ENCODE results near the gene CTXND1. TPM values are rescaled to one million over a fixed set of nuclear protein-coding genes. Genes with fewer than 3 reads are reported as not detected.

Gene CTXND1
- total RNA-seq, 1 experiment from 2014 or later: not detected

DNA sequence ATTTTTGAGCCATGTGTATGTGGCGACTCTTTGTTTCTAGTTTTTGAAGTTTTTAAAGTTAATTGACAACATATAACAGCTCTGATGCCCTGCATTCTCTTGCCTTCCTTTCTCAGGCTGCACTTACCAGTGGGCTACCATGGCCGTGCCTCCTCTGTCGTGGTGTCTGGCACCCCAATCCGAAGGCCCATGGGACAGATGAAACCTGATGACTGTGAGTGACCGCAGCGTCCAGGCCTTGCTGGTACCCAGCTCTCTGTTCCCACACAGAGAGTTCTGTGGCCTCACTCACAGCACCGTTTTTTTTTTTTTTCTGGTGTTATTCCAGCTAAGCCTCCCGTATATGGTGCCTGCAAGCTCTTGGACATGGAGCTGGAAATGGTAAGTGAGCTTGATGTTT, 84.1 kb downstream of the CTXND1 start:
- TF ChIP-seq, protein P1, sequence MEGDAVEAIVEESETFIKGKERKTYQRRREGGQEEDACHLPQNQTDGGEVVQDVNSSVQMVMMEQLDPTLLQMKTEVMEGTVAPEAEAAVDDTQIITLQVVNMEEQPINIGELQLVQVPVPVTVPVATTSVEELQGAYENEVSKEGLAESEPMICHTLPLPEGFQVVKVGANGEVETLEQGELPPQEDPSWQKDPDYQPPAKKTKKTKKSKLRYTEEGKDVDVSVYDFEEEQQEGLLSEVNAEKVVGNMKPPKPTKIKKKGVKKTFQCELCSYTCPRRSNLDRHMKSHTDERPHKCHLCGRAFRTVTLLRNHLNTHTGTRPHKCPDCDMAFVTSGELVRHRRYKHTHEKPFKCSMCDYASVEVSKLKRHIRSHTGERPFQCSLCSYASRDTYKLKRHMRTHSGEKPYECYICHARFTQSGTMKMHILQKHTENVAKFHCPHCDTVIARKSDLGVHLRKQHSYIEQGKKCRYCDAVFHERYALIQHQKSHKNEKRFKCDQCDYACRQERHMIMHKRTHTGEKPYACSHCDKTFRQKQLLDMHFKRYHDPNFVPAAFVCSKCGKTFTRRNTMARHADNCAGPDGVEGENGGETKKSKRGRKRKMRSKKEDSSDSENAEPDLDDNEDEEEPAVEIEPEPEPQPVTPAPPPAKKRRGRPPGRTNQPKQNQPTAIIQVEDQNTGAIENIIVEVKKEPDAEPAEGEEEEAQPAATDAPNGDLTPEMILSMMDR (conservative IDR thresholded peaks at IDR 0.05; ENCODE audit: low read depth, low read length): no peak
- H3K4me1 ChIP-seq (ENCODE audit: insufficient read depth, low read length): peaks cover 7% of the 10 kb centered on the region
- DNase-seq (no peak), ATAC-seq (no peak)
- H3K4me3 ChIP-seq (ENCODE audit: low read length): no peak overlapping the region
- H3K9me3 ChIP-seq (ENCODE audit: low read length): no peaks in the 10 kb centered on the region
- no peak overlapping the region for H2AFZ ChIP-seq (ENCODE audit: low read length)
- no peaks in the 10 kb centered on the region for H3F3A ChIP-seq (ENCODE audit: low read length, unreplicated experiment)
- H3K27me3 ChIP-seq (ENCODE audit: low read length): no peaks in the 10 kb centered on the region
- no peaks in the 10 kb centered on the region for H4K20me1 ChIP-seq (ENCODE audit: low read length)
- no peak overlapping the region for H3K9ac ChIP-seq (ENCODE audit: low read length)
- CTCF ChIA-PET: no interaction called here
- peaks cover 4% of the 10 kb centered on the region for H3K36me3 ChIP-seq (ENCODE audit: low read depth, low read length)
- H3K4me2 ChIP-seq (ENCODE audit: low read length): no peak overlapping the region
- no peaks in the 10 kb centered on the region for H3K79me2 ChIP-seq (ENCODE audit: low read length)
- H3K9me2 ChIP-seq (replicated peaks; ENCODE audit: low read length): no peaks in the 10 kb centered on the region
- H3K27ac ChIP-seq (ENCODE audit: low read length): no peak overlapping the region
- no TSS peak for BruUV-seq (replicated peaks)
- POLR2A ChIA-PET (ENCODE audit: unreplicated experiment): no interaction called here
- intact Hi-C loops (cut with micrococcal nuclease): no loop called here

DNA sequence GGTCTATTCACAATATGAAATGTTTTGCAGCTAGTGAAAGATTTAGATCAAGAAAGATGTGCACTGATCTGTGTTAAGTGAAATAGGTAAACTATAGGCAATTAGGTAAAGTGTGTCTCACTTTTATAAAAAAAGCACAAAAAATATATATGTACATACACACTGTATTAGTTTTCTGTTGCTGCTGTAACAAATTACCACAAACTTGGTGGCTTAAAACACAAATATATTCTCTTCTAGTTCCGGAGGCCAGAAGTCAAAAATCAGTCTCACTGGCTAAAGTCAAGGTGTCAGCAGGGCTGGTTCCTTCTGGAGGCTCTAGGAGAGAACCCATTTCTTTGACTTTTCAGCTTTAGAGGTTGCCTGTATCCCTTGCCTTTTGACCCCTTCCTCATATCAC, 88.1 kb downstream of the CTXND1 start:
- no TSS peak for BruUV-seq (replicated peaks)
- CTCF ChIA-PET: no interaction called here

DNA sequence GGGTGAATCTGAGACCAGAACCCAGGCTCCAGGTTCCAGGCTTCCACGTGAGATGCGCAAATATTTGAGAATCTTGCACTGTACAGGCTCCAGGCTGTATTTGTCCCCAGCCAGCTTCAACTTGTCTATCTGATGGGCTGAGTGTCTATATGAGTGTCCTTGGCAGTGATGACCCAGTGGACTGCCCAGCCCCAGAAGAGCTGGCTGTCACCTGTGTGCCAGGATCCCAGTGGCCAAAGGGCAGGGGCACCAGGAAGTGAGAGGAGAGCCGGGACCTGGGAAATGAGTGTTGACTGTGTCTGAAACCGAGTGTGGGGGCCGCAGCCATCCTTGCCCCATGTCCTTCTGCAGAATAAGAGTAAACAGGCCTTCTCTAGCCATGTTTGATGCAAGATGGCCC, 88.8 kb downstream of the CTXND1 start:
- no peak overlapping the region for H3K27ac ChIP-seq (ENCODE audit: low read length)
- no peaks in the 10 kb centered on the region for H3K9me3 ChIP-seq (ENCODE audit: low read length)
- ATAC-seq (no peak), DNase-seq (no peak)
- H3K4me2 ChIP-seq (ENCODE audit: low read length): no peak overlapping the region
- peaks cover 24% of the 10 kb centered on the region for H3K36me3 ChIP-seq (ENCODE audit: low read depth, low read length)
- H3K9ac ChIP-seq (ENCODE audit: low read length): no peak overlapping the region
- TF ChIP-seq EZH2 (IDR thresholded peaks at IDR 0.05; ENCODE audit: low read length, unreplicated experiment): no peak
- TF ChIP-seq, protein P1 (conservative IDR thresholded peaks at IDR 0.05; ENCODE audit: low read depth, low read length): no peak
- ChIA-PET CTCF (no interaction called here), POLR2A (ENCODE audit: unreplicated experiment) (no interaction called here)
- H3K27me3 ChIP-seq (ENCODE audit: low read length): no peaks in the 10 kb centered on the region
- BruUV-seq (replicated peaks): no TSS peak
- H3K79me2 ChIP-seq (ENCODE audit: low read length): no peaks in the 10 kb centered on the region
- intact Hi-C loops (cut with micrococcal nuclease): no loop called here
- no peak overlapping the region for H3K4me3 ChIP-seq (ENCODE audit: low read length)
- H3K4me1 ChIP-seq (ENCODE audit: insufficient read depth, low read length): peaks cover 17% of the 10 kb centered on the region
- no peaks in the 10 kb centered on the region for H3K9me2 ChIP-seq (replicated peaks; ENCODE audit: low read length)
- no peaks in the 10 kb centered on the region for H3F3A ChIP-seq (ENCODE audit: low read length, unreplicated experiment)
- no peak overlapping the region for H2AFZ ChIP-seq (ENCODE audit: low read length)
- H4K20me1 ChIP-seq (ENCODE audit: low read length): no peaks in the 10 kb centered on the region

More for the DNA sequence above, 88.1 kb downstream of the CTXND1 start:
- H3F3A ChIP-seq (ENCODE audit: low read length, unreplicated experiment): no peaks in the 10 kb centered on the region
- H3K27ac ChIP-seq (ENCODE audit: low read length): no peak overlapping the region
- intact Hi-C loops (cut with micrococcal nuclease): no loop called here
- H3K79me2 ChIP-seq (ENCODE audit: low read length): no peaks in the 10 kb centered on the region
- no peak overlapping the region for H3K9ac ChIP-seq (ENCODE audit: low read length)
- ATAC-seq: no peak
- H3K4me3 ChIP-seq (ENCODE audit: low read length): no peak overlapping the region
- H3K36me3 ChIP-seq (ENCODE audit: low read depth, low read length): peaks cover 19% of the 10 kb centered on the region
- H2AFZ ChIP-seq (ENCODE audit: low read length): no peak overlapping the region
- peaks cover 17% of the 10 kb centered on the region for H3K4me1 ChIP-seq (ENCODE audit: insufficient read depth, low read length)
- H3K9me2 ChIP-seq (replicated peaks; ENCODE audit: low read length): no peaks in the 10 kb centered on the region
- TF ChIP-seq EZH2 (IDR thresholded peaks at IDR 0.05; ENCODE audit: low read length, unreplicated experiment) (no peak), EZH2phosphoT487 (IDR thresholded peaks at IDR 0.05; ENCODE audit: borderline replicate concordance, low read length) (no peak)
- TF ChIP-seq, protein P1 (conservative IDR thresholded peaks at IDR 0.05; ENCODE audit: low read depth, low read length): no peak
- no peaks in the 10 kb centered on the region for H3K9me3 ChIP-seq (ENCODE audit: low read length)
- H3K27me3 ChIP-seq (ENCODE audit: low read length): no peaks in the 10 kb centered on the region
- POLR2A ChIA-PET (ENCODE audit: unreplicated experiment): no interaction called here
- no peak for DNase-seq
- H3K4me2 ChIP-seq (ENCODE audit: low read length): no peak overlapping the region
- H4K20me1 ChIP-seq (ENCODE audit: low read length): no peaks in the 10 kb centered on the region

Data from PC-3 (cell line).